NCI-H69 (cell line): Measurements from ENCODE around the gene ATG16L2.
"Not testable (repeated sequence)": the region's sequence is repeated elsewhere in the genome, so short reads cannot be mapped to it uniquely, and the experiment has no call there.

Experiments
- DNase-seq: peaks from one replicate; lab custom pipeline; 2025; lab: John Stamatoyannopoulos, UW

ATG16L2 gene

GRCh38 chr11:72848846-72849466, 34.7 kb downstream of the ATG16L2 start:
- DNase-seq: peak; percentile 55

- no peak for DNase-seq
Measured at GRCh38 chr11:72850832-72851231, 36.6 kb downstream of the ATG16L2 start.

GRCh38 chr11:72851726-72852125, 37.5 kb downstream of the ATG16L2 start:
- no peak for DNase-seq

- DNase-seq: peak; percentile 29
Measured at GRCh38 chr11:72856065-72856464, 41.9 kb downstream of the ATG16L2 start.

- DNase-seq: no peak
Measured at GRCh38 chr11:72856551-72857345, 42.5 kb downstream of the ATG16L2 start.

- not testable (repeated sequence) for DNase-seq
Measured at GRCh38 chr11:72858267-72858666, 44.1 kb downstream of the ATG16L2 start.

GRCh38 chr11:72859126-72859525, 44.9 kb downstream of the ATG16L2 start:
- DNase-seq: no peak

- DNase-seq: no peak
Measured at GRCh38 chr11:72860010-72860409, 45.8 kb downstream of the ATG16L2 start.

- DNase-seq: no peak
Measured at GRCh38 chr11:72860592-72860991, 46.4 kb downstream of the ATG16L2 start.

- DNase-seq: no peak
Measured at GRCh38 chr11:72863091-72863490, 48.9 kb downstream of the ATG16L2 start.

GRCh38 chr11:72863916-72864315, 49.7 kb downstream of the ATG16L2 start:
- no peak for DNase-seq

- no peak for DNase-seq
Measured at GRCh38 chr11:72864702-72865655, 50.8 kb downstream of the ATG16L2 start.

- DNase-seq: no peak
Measured at GRCh38 chr11:72867970-72868369, 53.8 kb downstream of the ATG16L2 start.

- DNase-seq: no peak
Measured at GRCh38 chr11:72869831-72870230, 55.6 kb downstream of the ATG16L2 start.

- no peak for DNase-seq
Measured at GRCh38 chr11:72871119-72871518, 56.9 kb downstream of the ATG16L2 start.

- no peak for DNase-seq
Measured at GRCh38 chr11:72872012-72872411, 57.8 kb downstream of the ATG16L2 start.

- no peak for DNase-seq
Measured at GRCh38 chr11:72875736-72876135, 61.5 kb downstream of the ATG16L2 start.

GRCh38 chr11:72876147-72876546, 61.9 kb downstream of the ATG16L2 start:
- DNase-seq: no peak
